Testis (tissue), 2 donors: ENCODE results near the gene WDR93.
"Not testable (repeated sequence)": the region's sequence is repeated elsewhere in the genome, so short reads cannot be mapped to it uniquely, and the experiment has no call there.

Source experiments
- CTCF ChIP-seq, 3 experiments: fragments of 450-650 bp in 2 of 3; fragments of 200-600 bp in 1 of 3; sonication (generic) in 1 of 3; IDR thresholded peaks; one replicate each; pipeline ENCODE4 v1.5.1; 2016 to 2019; ENCODE audit warnings: antibody characterized with exemption in 3 of 3, mild to moderate bottlenecking in 2 of 3, moderate library complexity in 1 of 3
- POLR2A ChIP-seq: fragments of 450-650 bp; IDR thresholded peaks from one replicate; pipeline ENCODE4 v1.6.1; 2017; ENCODE audit warnings: antibody characterized with exemption, mild to moderate bottlenecking, moderate library complexity

- TF ChIP-seq CTCF (IDR thresholded peaks at IDR 0.05); POLR2A: not testable (repeated sequence)
Observed at GRCh38 chr15:89782619-89782950, 92.0 kb downstream of the WDR93 start.
